Gastrocnemius medialis (tissue), 4 donors: ENCODE measurements around the gene ALPI. TPM values are rescaled to one million over a fixed set of nuclear protein-coding genes. Genes with fewer than 3 reads are reported as not detected.
"Not testable (repeated sequence)": the region's sequence is repeated elsewhere in the genome, so short reads cannot be mapped to it uniquely, and the experiment has no call there.

Source experiments
- ATAC-seq, 2 donors: fragments of 150-250 bp; one replicate each; pipeline ENCODE4 v1.9.1; 2016
- DNase-seq, 2 donors: peaks; one replicate each; pipeline ENCODE4 v3.0.0-alpha.2; 2019
- H3K27ac ChIP-seq, 4 donors: fragments of 200-600 bp; sonication (generic); 1 replicate in 1 of 4; 2 replicates in 3 of 4; pipeline ENCODE4 v1.5.1; 2016 to 2018; ENCODE audit warnings: mild to moderate bottlenecking in 2 of 4, moderate library complexity in 1 of 4
- H3K27me3 ChIP-seq, 3 donors: fragments of 200-600 bp; sonication (generic) in 2 of 3; 1 replicate in 1 of 3; 2 replicates in 2 of 3; pipeline versions ENCODE4 v1.5.1 to v1.6.0; 2016 to 2019; ENCODE audit warnings: mild to moderate bottlenecking in 1 of 3, moderate library complexity in 1 of 3
- H3K36me3 ChIP-seq, 2 donors: fragments of 200-600 bp; sonication (generic) in 1 of 2; one replicate each; pipeline ENCODE4 v1.5.1; 2017 to 2018
- H3K4me1 ChIP-seq, 2 donors: fragments of 200-600 bp; sonication (generic) in 1 of 2; one replicate each; pipeline ENCODE4 v1.5.1; 2016 to 2017; ENCODE audit warnings: mild to moderate bottlenecking in 2 of 2
- H3K4me3 ChIP-seq, 4 donors: fragments of 200-600 bp; sonication (generic) in 3 of 4; 1 replicate in 1 of 4; 2 replicates in 3 of 4; pipeline ENCODE4 v1.5.1; 2016 to 2019; ENCODE audit warnings: mild to moderate bottlenecking in 2 of 4
- H3K9me3 ChIP-seq, 3 donors: fragments of 200-600 bp; sonication (generic) in 2 of 3; 1 replicate in 1 of 3; 2 replicates in 2 of 3; pipeline ENCODE4 v1.5.1; 2016 to 2019
- CTCF ChIP-seq, 5 experiments: fragments of 450-650 bp in 3 of 5; fragments of 200-600 bp in 2 of 5; sonication (generic) in 2 of 5; IDR thresholded peaks in 4 of 5; conservative IDR thresholded peaks in 1 of 5; 1 replicate in 4 of 5; 2 replicates in 1 of 5; pipeline ENCODE4 v1.5.1; 2016 to 2019; ENCODE audit warnings: antibody characterized with exemption in 5 of 5, mild to moderate bottlenecking in 3 of 5, moderate library complexity in 3 of 5
- POLR2A ChIP-seq, 2 donors: fragments of 450-650 bp; IDR thresholded peaks; one replicate each; pipeline ENCODE4 v1.6.1; 2017; ENCODE audit warnings: antibody characterized with exemption in 2 of 2, mild to moderate bottlenecking in 2 of 2, moderate library complexity in 2 of 2
- in situ Hi-C, 4 donors: fragments of 200-750 bp; cut with MboI; loops; one replicate each; pipeline versions ENCODE4 v1.15.0 to v1.8.0; 2017; ENCODE audit warnings: low sequenced_read_pairs in 4 of 4
- intact Hi-C: fragments of 100-400 bp; cut with DNase I; formaldehyde crosslinking; loops from one replicate; pipeline ENCODE4 v1.15.1; 2023; ENCODE audit warnings: low total_unique reads
- total RNA-seq, 4 donors: library from RNA; depleted of rRNA; stranded (reverse); fragments of >200 nt; gene quantifications; one replicate each; pipeline versions ENCODE4 v1.1.0 to v1.2.3, GENCODE V29; 2016

Gene ALPI
- total RNA-seq, 4 donors from 2014 or later = not detected

DNA sequence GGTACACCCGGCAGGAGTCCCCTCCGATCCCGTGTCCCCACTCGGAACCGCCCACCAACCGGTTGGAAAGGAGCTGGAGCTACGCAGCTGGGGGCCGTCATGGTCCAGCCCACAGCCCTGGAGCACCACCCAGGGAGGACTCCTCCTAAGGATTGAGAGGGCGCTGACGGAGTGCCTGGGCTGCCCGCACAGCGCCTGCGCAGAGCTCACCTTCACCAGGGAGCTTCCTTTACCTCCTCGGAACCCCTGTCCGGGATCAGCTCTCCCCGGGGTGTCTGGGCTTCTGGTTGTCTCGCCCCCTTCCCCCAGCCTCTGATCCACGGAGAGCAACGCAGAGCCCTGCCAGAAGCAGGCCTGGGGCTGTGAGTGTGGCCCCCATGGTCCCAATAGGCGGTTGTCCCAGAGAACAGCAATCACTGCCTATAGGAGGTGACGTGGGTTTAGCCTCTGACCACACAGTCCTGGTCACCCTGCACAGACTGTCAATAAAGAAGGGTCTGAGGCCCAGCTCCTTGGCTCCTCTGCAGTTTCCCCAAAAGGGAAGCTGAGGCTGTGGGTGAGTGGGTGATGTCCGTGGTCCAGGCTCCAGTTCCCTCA, 34.7 kb upstream of the ALPI start:
- no peak overlapping the region for H3K4me3 ChIP-seq
- in situ Hi-C loops = no loop called here
- no peak for DNase-seq

GRCh38 chr2:232422051-232422450, 33.9 kb upstream of the ALPI start:
- Histone ChIP-seq H3K36me3 (no peaks in the 10 kb centered on the region), H3K27me3 (peaks cover 42 to 62% (median 53%) of the 10 kb centered on the region in 3 donors), H3K4me1 (peaks cover 0 to 9% of the 10 kb centered on the region in 2 donors), H3K9me3 (no peaks in the 10 kb centered on the region), H3K27ac (no peak overlapping the region), H3K4me3 (no peak overlapping the region)
- ATAC-seq (no peak), DNase-seq (no peak)
- no peak for TF ChIP-seq CTCF (IDR thresholded peaks at IDR 0.05 in 4 of 5, conservative IDR thresholded peaks at IDR 0.05 in 1 of 5)
- TF ChIP-seq POLR2A (IDR thresholded peaks at IDR 0.05) = no peak
- intact Hi-C loops = no loop called here
- in situ Hi-C loops = no loop called here

More for the DNA sequence above, 34.7 kb upstream of the ALPI start:
- H3K9me3 ChIP-seq = no peaks in the 10 kb centered on the region
- no peak overlapping the region for H3K27ac ChIP-seq
- peaks cover 0 to 9% of the 10 kb centered on the region in 2 donors for H3K4me1 ChIP-seq
- no peaks in the 10 kb centered on the region for H3K36me3 ChIP-seq
- peaks cover 48 to 62% (median 59%) of the 10 kb centered on the region in 3 donors for H3K27me3 ChIP-seq
- TF ChIP-seq POLR2A (IDR thresholded peaks at IDR 0.05) = no peak
- no peak for TF ChIP-seq CTCF (IDR thresholded peaks at IDR 0.05 in 4 of 5, conservative IDR thresholded peaks at IDR 0.05 in 1 of 5)
- intact Hi-C loops = no loop called here
- no peak for ATAC-seq

DNA sequence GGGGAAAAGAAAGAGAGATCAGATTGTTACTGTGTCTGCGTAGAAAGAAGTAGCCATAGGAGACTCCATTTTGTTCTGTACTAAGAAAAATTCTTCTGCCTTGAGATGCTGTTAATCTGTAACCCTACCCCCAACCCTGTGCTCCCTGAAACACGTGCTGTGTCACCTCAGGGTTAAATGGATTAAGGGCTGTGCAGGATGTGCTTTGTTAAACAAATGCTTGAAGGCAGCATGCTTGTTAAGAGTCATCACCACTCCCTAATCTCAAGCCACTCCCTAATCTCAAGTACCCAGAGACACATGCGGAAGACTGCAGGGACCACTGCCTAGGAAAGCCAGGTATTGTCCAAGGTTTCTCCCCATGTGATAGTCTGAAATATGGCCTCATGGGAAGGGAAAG, 33.0 kb upstream of the ALPI start:
- ATAC-seq, intact Hi-C loops, in situ Hi-C loops, H3K4me1 ChIP-seq, H3K4me3 ChIP-seq, H3K9me3 ChIP-seq, H3K36me3 ChIP-seq, DNase-seq, H3K27ac ChIP-seq: not testable (repeated sequence)
- peaks cover 41 to 56% (median 48%) of the 10 kb centered on the region in 3 donors for H3K27me3 ChIP-seq

DNA sequence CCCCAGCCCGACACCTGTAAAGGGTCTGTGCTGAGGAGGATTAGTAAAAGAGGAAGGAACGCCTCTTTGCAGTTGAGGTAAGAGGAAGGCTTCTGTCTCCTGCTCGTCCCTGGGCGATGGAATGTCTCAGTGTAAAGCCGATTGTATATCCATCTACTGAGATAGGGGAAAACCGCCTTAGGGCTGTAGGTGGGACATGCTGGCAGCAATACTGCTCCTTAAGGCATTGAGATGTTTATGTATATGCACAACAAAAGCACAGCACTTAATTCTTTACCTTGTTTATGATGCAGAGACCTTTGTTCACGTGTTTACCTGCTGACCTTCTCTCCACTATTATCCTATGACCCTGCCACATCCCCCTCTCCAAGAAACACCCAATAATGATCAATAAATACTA, 32.5 kb upstream of the ALPI start:
- H3K27ac ChIP-seq, intact Hi-C loops, H3K4me3 ChIP-seq, ATAC-seq, H3K36me3 ChIP-seq, H3K9me3 ChIP-seq, H3K4me1 ChIP-seq, DNase-seq, in situ Hi-C loops: not testable (repeated sequence)
- peaks cover 37 to 52% (median 44%) of the 10 kb centered on the region in 3 donors for H3K27me3 ChIP-seq

- DNase-seq (no peak), ATAC-seq (no peak)
- no peak overlapping the region for H3K27ac ChIP-seq
- in situ Hi-C loops = loop anchor here (10.0 to 25.0 kb wide), 2 partner anchors 520 to 527 kb away; no protein-coding TSS in a partner anchor
- H3K36me3 ChIP-seq = no peaks in the 10 kb centered on the region
- intact Hi-C loops = no loop called here
- no peaks in the 10 kb centered on the region for H3K4me1 ChIP-seq
- H3K9me3 ChIP-seq = no peaks in the 10 kb centered on the region
- no peak for TF ChIP-seq POLR2A (IDR thresholded peaks at IDR 0.05)
- no peaks in the 10 kb centered on the region for H3K27me3 ChIP-seq
- no peak overlapping the region for H3K4me3 ChIP-seq
These were observed 24.0 kb upstream of the ALPI start for GRCh38 chr2:232431705-232432590.

- in situ Hi-C loops = loop anchor here (10.0 to 25.0 kb wide), 2 partner anchors 520 to 528 kb away; no protein-coding TSS in a partner anchor
- intact Hi-C loops = no loop called here
These were observed 23.3 kb upstream of the ALPI start for GRCh38 chr2:232432598-232433184.

DNA sequence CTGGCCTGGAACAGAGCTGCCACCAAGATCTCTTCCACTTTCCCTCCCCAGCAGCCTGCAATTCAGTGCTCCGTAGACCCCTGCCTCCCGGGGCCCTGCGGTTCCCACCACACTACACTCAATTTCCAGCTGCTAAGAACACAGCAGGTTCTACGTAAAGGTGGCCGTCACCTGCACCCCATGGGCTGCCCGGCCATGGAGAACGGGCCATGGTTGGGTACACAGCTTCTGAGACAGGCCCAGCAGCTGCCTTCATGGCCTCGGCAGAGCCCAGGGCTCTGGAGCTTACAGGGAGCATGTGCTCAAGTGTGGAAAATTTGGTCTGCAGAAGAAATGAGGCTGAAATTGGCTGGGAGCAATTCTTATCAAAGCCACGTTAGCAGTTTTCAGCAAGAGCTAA, 22.3 kb upstream of the ALPI start:
- ATAC-seq, H3K4me1 ChIP-seq, H3K9me3 ChIP-seq, H3K36me3 ChIP-seq, H3K27ac ChIP-seq, DNase-seq, intact Hi-C loops, H3K4me3 ChIP-seq, H3K27me3 ChIP-seq: not testable (repeated sequence)
- in situ Hi-C loops = loop anchor here (10.0 to 25.0 kb wide), 2 partner anchors 521 to 529 kb away; no protein-coding TSS in a partner anchor

More at GRCh38 chr2:232432598-232433184, 23.3 kb upstream of the ALPI start:
- Histone ChIP-seq H3K9me3 (no peaks in the 10 kb centered on the region), H3K4me1 (no peaks in the 10 kb centered on the region), H3K4me3 (no peak overlapping the region), H3K36me3 (no peaks in the 10 kb centered on the region), H3K27ac (no peak overlapping the region), H3K27me3 (no peaks in the 10 kb centered on the region)
- ATAC-seq (no peak), DNase-seq (no peak)
- TF ChIP-seq POLR2A (IDR thresholded peaks at IDR 0.05) (no peak), CTCF (IDR thresholded peaks at IDR 0.05 in 4 of 5, conservative IDR thresholded peaks at IDR 0.05 in 1 of 5) (no peak)
